ENCODE measurements around the gene F2R.
"Not testable (repeated sequence)": the region's sequence is repeated elsewhere in the genome, so short reads cannot be mapped to it uniquely, and the experiment has no call there.

Gene F2R

DNA sequence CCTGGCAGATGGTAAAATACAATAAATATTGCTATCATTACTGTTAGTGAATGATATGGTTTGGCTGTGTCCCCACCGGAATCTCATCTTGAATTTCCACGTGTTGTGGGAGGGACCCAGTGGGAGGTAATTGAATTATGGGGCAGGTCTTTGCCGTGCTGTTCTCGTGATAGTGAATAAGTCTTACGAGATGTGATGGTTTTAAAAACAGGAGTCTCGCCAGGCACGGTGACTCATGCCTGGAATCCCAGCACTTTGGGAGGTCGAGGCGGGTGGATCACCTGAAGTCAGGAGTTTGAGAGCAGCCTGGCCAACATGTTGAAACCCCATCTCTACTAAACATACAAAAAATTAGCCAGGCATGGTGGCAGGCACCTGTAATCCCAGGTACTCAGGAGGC lies 45.2 kb downstream of the F2R start:
- DNase-seq, result not testable (repeated sequence)

DNA sequence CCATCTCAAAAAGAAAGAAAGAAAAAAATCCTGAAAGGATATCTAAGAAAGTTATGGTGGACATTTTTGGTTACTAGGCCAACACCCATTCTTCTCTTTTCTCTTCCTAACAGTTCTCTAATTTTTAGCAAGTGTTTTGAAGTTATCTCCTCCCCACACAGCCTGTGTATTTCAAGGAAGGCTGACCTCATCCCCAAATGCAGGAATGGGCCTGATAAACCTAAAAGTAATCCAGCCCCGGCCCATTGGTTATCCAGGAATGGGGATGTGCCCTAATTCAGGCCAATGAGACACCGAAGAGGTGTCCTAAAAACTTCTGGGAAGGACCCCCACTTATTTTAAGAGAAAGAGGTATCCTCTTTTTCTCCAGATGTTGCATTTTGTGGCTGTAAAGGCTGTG lies 46.6 kb downstream of the F2R start:
- DNase-seq, result no peak

DNA sequence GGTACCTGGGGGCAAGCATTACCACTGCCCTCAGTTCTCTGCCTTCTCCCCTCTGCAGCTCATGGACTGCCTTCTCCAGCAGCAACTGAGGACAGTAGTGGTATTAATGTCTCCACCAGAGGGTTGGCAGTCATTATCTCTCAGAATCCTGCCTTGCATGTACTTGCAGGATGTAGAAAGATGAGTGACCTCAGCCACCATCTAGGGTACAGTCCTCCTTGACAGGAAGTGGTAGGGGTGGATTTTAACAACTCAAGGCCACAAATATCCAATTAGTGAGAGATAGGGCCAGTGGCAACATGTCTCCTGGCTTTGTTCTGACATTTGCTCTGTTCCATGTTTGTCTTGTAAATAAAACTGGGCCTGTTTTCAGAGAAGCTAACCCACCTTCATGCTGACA lies 47.2 kb downstream of the F2R start:
- no peak for DNase-seq

DNA sequence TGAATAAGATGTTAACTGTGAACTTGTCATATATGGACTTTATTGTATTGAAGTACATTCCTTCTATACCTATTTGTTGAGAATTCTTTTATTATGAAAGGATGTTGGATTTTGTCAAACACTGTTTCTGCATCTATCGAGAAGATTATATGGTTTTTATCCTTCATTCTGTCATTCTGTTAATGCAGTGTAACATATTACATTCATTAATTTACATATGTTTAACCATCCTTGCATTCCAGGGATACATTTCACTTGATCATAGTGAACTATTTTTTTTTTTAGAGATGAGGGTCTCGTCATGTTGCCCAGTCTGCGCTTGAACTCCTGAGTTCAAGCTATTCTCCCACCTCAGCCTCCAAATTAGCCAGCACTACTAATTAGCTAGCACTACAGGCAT lies 48.4 kb downstream of the F2R start:
- no peak for DNase-seq

DNA sequence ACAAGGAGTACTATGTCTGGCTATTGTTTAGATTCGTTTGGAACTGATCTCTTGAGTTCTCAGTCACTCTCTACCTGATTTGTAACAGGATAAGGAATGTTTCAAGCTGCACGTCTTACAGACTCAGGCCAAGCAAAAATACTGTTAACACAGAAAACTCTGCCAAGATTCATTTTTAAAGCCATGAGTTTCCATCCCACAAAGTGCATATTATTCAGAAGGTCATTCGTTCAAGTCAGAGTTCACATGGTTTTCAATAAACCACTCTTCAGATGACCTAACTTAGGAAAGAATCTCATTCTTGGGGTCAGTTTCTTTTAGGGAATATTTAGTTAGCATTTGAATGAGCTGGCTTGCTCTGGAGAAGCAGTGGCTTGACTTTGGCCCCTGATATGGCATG lies 49.3 kb downstream of the F2R start:
- no peak for DNase-seq

- DNase-seq, result no peak
Observed at GRCh38 chr5:76766746-76767145, 50.8 kb downstream of the F2R start.

DNA sequence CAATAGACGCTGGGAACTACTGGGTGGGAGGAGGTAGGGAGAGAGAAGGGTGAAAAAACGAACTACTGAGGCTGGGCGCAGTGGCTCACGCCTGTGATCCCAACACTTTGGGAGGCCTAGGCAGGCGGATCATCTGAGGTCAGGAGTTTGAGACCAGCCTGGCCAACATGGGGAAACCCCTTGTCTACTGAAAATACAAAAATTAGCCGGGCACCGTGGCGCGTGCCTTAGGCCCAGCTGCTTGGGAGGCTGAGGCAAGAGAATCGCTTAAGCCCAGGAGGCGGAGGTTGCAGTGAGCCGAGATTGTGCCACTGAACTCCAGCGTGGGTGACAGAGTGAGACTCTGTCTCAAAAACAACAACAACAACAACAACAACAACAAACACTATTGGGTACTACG lies 55.1 kb downstream of the F2R start:
- DNase-seq, result not testable (repeated sequence)

DNA sequence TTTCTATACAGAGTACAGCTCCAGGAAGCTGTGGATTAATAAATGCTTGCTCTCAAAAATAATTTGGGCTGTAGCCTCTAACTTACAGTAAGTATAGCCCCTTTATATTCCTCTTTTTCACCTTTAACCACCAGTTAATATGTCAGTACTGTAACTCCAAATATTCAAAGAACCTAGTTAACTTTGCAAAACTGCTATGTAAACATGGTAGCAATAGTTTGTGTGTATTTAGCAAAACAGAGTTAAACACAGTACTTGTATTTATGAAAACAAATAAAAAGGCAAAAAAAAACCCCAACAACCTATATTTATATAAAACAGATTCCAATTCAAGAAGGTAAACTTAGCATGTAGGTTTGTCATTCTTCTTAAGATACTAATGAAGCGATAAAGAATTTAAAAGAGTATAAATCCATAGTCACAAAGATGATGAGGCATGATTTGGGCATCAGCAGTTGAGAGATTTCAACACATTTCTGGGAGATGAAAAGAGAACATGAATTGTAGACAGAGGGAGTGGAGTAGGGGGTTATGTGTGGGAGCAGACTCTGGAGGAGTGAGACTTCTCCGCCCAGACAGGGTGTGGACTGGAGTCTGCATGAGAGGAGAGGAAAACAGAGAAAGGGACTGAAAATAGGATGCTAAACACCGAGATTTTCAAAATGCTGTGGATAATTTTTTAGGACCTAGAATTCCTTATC lies 55.9 kb downstream of the F2R start:
- no peak for DNase-seq

- DNase-seq, result no peak
Observed at GRCh38 chr5:76775921-76776320, 60.0 kb downstream of the F2R start.

DNA sequence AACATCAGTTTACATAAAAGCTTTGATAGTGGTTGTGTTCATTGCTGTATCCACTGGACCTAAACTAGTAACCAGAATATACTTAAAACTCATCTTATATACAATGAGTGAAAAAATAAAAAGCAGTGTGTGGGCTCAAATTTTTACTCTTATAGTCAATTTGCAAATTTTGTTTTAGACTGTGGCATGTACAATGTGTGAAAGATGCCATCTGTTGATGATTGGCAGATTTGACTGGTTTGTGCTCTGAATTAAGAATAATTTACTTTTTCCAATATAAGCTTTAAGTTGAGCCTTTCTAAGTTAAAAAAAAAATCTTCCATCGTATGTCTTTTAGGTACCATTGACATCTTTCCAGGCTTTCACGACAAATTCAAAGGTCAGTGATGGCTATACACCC lies 60.5 kb downstream of the F2R start:
- DNase-seq, result no peak

DNA sequence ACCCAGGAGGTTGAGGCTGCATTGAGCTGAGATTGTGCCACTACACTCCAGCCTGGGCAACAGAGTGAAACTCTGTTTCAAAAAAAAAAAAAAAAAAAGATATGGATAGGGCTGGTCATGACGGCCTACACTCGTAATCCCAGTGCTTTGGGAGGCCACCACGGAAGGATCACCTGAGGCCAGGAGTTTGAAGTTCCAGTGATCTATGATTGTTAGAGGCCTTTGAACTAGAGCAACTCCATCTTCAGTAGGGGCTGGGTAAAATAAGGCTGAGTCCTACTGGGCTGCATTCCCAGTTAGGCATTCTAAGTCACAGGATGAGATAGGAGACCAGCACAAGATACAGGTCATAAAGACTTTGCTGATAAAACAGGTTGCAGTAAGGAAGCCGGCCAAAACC lies 64.7 kb downstream of the F2R start:
- not testable (repeated sequence) for DNase-seq

GRCh38 chr5:76781775-76782174 lies 65.8 kb downstream of the F2R start:
- DNase-seq, result no peak

GRCh38 chr5:76782444-76782843 lies 66.5 kb downstream of the F2R start:
- no peak for DNase-seq

Measured in NCI-H1417 (cell line).